ENCODE results near the gene MYH11.
A peak's percentile ranks its signal among the peaks of the same experiment; 100 is the strongest.
"Not testable (repeated sequence)": the region's sequence is repeated elsewhere in the genome, so short reads cannot be mapped to it uniquely, and the experiment has no call there.

The MYH11 gene

GRCh38 chr16:15708997-15709396 lies 147.8 kb downstream of the MYH11 start:
- DNase-seq (ENCODE audit: low spot score) = no peak

DNA sequence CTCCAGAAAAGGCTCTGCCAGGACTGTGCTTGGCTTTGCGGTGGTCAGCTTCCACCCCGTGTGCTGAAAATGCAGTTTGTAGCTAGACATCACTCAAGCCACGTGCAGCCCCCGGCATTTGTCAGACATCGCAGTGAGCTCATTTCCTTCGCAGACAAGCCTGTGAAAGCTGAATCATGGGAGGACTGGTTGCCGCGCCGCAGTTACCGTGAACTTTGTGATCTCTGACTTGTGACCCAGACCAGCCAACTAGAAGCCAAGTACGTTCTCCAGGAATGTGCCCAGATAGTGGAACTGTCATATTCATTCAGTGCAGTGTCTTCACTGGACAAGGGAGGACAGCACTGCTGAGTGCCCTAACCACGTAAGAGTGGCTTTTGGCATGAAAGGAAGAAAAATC lies 148.7 kb downstream of the MYH11 start:
- DNase-seq (ENCODE audit: low spot score) = no peak

GRCh38 chr16:15707332-15707731 lies 149.5 kb downstream of the MYH11 start:
- no peak for DNase-seq (ENCODE audit: low spot score)

DNA sequence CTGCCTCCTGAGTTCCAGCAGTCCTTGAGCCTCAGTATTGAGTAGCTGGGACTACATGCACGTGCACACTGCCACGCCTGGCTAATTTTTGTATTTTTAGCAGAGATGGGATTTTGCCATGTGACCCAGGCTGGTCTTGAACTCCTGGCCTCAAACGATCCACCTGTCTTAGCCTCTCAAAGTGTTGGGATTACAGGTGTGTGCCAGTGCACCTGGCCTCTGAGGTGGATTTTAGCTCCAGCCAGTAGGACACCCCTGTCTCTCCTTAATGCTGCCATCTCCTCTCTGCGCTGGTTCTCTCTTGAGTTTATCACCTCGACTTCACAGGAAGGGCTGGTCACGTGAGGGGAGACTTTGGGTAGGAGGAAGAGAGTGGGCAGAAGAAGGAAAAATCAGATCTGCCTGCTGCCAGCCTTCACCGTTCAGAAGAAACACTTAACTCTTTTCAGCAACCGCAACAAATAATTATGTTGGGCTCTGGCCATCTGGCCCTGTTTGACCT lies 151.7 kb downstream of the MYH11 start:
- DNase-seq (ENCODE audit: low spot score) = no peak

GRCh38 chr16:15704545-15704987 lies 152.3 kb downstream of the MYH11 start:
- DNase-seq (ENCODE audit: low spot score) = peak; percentile 87

GRCh38 chr16:15703029-15703736 lies 153.6 kb downstream of the MYH11 start:
- DNase-seq (ENCODE audit: low spot score) = no peak

DNA sequence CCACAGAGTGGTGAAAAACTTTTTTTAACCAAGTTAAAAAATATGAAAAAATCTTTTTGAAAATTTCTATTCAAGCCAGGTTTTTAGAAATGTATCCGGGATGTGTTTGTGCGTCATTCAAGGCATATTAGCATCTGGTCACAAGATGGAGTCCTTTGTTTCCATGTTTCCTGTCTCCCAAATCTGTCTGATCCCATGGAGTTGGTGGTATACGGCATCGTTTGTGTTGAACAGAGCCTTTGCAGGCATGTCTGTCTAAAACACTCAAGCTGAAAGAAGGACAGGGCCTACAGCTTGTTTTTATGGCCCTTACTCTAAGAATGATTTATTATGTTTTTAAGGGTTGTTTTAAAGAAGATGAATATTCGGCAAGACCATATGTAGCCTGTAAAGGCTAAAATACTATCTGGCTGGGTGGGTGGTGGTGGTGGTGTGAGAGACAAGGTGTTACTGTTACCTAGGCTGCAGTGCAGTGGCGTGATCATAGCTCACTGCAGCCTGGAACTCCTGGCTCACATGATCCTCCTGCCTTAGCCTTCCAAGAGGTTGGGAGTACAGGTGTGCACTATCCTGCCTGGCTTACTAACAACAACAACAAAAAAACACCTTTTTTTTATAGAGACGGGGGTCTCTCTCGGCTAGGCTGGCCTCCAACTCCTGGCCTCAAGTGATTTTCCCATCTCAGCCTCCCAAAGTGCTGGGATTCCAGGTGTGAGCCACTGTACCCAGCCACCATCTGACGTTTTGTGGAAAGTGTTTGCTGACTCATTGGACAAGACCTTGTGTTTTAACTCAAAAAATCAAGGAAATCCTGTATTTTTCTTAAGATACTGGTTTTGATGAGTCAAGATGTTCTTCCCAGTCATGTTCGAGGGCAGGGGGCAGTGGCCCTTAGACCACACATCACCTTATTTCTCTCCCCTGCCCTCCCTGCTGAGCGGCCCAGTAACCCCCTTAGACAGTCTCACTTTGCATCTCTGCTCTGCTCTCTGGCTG lies 154.6 kb downstream of the MYH11 start:
- DNase-seq (ENCODE audit: low spot score) = peak; percentile 12

DNA sequence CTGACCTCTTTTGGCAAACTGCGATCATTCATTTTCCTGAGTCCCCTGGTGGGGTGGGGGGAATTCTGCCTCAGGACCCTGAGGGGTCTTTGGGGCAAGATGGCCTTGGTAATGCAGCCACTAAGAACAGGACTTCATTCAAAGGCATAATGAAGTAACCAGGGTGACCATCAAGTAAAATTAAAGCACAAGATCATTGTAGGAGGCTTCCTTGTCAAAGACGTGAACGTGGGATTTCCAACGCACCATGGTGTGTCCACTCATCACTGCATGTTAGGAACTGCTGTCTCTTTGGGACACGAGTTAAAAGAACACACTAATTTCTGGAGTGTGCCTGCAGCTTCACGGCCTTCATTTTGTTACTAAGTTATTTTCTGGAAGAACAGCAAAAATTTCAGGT lies 155.5 kb downstream of the MYH11 start:
- DNase-seq (ENCODE audit: low spot score) = no peak

DNA sequence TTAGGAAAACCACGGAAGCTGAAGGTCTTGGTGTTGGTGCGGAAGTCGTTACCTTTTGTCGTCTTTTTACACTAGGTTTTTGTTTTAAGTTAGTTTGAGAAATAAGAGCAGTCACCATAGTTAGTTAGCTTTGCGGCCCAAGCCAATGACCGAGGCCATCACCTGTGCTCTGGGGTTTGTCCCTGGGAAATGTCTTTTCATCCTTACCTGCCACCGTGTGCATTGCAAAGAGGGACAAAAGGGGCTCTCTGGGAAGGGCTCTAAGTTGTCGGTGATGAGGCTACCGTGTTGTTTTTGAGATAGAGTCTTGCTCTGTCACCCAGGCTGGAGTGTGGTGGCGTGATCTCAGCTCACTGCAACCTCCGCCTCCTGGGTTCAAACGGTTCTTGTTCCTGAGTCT lies 157.0 kb downstream of the MYH11 start:
- DNase-seq (ENCODE audit: low spot score) = no peak

DNA sequence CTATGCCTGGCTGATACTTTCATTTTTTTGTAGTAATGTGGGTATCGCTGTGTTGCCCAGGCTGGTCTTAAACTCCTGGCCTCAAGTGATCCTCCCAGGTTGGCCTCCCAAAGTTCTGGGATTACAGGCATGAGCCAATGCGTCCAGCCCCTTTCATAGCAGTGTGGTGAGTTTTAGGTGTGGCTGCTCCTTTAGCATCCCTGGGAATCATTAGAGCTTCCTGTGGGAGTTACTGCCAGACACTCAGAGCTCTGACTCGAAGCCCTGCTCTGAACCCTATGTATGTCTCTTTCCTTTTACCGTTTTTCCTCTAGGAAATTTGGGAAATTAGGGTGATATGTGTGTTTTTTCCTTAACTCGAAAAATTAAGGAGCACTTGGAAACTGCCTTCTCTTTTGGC lies 162.3 kb downstream of the MYH11 start:
- peak; percentile 38 for DNase-seq (ENCODE audit: low spot score)

GRCh38 chr16:15692508-15692907 lies 164.3 kb downstream of the MYH11 start:
- not testable (repeated sequence) for DNase-seq (ENCODE audit: low spot score)

DNA sequence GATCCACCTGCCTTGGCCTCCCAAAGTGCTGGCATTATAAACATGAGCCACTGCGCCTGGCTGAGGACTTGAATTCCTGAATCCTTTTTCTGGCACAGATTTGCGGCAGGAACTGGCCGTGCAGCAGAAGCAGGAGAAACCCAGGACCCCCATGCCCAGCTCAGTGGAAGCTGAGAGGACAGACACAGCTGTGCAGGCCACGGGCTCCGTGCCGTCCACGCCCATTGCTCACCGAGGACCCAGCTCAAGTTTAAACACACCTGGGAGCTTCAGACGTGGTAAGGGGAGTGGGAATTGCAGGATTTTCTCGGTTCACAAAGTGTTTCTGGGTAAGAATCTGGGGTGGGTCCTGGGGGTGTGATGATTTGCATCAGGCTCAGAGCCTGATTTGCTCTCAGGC lies 165.8 kb downstream of the MYH11 start:
- DNase-seq (ENCODE audit: low spot score) = no peak

DNA sequence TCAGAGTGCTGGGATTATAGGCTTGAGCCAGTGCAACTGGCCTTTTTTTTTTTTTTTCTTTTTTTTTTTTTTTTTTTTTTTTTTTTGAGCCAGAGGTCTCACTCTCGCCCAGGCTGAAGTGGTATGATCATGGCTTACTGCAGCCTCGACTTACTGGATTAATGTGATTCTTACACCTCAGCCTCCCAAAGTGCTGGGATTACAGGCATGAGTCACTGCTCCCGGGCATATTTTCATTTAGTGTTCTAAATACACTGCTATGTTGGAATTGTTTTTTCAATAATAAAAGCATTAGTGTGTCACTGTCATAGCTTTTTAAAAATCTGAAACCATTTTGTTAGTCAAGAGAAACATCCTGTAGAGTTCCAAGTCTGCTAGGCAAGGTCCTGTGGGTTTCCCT lies 166.5 kb downstream of the MYH11 start:
- no peak for DNase-seq (ENCODE audit: low spot score)

GRCh38 chr16:15689290-15689689 lies 167.5 kb downstream of the MYH11 start:
- DNase-seq (ENCODE audit: low spot score) = no peak

GRCh38 chr16:15686287-15686686 lies 170.5 kb downstream of the MYH11 start:
- DNase-seq (ENCODE audit: low spot score) = no peak

DNA sequence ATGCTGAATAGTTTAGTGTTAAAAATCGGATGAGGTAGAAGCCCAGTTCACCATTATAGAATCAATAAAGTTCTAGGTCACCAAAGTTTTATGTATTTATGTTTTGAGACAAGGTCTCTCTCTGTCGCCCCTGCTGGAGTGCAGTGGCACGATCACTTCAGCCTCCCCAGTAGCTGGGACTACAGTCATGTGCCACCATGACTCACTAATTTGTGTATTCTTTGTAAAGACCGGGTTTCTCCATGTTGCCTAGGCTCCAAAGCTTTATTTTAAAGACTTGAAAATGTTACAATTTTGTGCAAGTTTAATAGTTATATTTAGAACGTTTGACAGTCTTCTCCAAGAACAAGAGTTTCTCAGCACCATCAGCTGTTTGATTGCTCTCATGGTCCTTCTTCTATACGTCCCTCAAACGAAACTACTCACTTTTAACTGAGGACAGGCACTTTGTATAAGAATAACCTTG lies 174.7 kb downstream of the MYH11 start:
- peak; percentile 56 for DNase-seq (ENCODE audit: low spot score)

DNA sequence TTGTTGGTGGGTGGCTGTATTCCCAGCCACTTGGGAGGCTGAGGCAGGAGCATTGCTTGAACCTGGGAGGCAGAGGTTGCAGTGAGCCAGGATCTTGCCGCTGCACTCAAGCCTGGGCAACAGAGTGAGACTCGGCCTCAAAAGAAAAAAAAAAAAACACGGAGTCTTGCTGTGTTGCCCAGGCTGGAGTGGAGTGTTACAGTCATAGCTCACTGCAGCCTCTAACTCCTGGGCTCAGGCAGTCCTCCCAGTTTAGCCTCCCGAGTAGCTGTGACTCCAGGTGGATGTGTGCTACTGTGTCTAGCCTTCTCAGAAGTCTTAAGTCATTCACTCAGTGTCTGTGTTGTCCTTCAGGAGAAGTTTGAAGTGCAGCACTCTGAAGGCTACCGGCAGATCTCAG lies 179.4 kb downstream of the MYH11 start:
- no peak for DNase-seq (ENCODE audit: low spot score)

- DNase-seq (ENCODE audit: low spot score) = no peak
Measured at GRCh38 chr16:15676506-15676905, 180.3 kb downstream of the MYH11 start.

DNA sequence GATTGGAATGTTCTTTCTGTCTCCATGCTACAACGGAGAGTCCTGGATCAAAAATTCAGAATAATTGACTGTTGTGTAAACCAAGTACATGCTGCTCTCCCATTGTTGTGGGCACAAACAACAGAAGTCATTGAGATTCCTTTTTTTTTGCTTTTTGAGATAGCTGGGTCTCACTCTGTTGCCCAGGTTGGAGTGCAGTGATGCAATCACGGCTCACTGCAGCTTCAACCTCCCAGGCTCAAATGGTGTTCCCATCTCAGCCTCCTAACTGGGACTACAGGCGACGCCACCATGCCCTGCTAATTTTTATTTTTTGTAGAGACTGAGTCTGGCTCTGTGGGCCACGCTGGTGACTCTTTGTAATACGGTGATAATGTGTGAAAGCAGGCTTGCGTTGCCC lies 182.3 kb downstream of the MYH11 start:
- no peak for DNase-seq (ENCODE audit: low spot score)

- DNase-seq (ENCODE audit: low spot score) = peak; percentile 97
Measured at GRCh38 chr16:15672514-15673167, 184.2 kb downstream of the MYH11 start.

- DNase-seq (ENCODE audit: low spot score) = not testable (repeated sequence)
Measured at GRCh38 chr16:15672127-15672513, 184.7 kb downstream of the MYH11 start.

GRCh38 chr16:15671530-15672117 lies 185.2 kb downstream of the MYH11 start:
- no peak for DNase-seq (ENCODE audit: low spot score)

All from AG08395 (cell line).